ENCODE data around the gene IFI27.

GRCh38 chr14:94087891-94088290 lies 22.6 kb upstream of the IFI27 start:
- TF ChIP-seq CTCF (IDR thresholded peaks at IDR 0.05 in 4 of 5, conservative IDR thresholded peaks at IDR 0.05 in 1 of 5), result no peak
- no peak for TF ChIP-seq POLR2A (IDR thresholded peaks at IDR 0.05)
